ENCODE measurements around the gene JSRP1. TPM values are rescaled to one million over a fixed set of nuclear protein-coding genes. Genes with fewer than 3 reads are reported as not detected.

JSRP1 gene
- total and polyA plus RNA-seq, 2 experiments from 2014 or later, result 2.4 to 3.1 TPM

GRCh38 chr19:2287585-2288337 is 31.5 kb upstream of the JSRP1 start (continued):
- no peak for TF ChIP-seq ZNF462 (CRISPR knock-in tag; IDR thresholded peaks at IDR 0.05)
- no peak for TF ChIP-seq CTCF (conservative IDR thresholded peaks at IDR 0.05; ENCODE audit: low read depth in 2 of 2)
- no peak for TF ChIP-seq STAT1 (IDR thresholded peaks at IDR 0.05; ENCODE audit: unreplicated experiment)
- no peak for TF ChIP-seq NANOG (IDR thresholded peaks at IDR 0.05; ENCODE audit: borderline replicate concordance)
- no peak for TF ChIP-seq ZNF331 (CRISPR knock-in tag; IDR thresholded peaks at IDR 0.05; ENCODE audit: low read depth)
- TF ChIP-seq POLR2AphosphoS5 (IDR thresholded peaks at IDR 0.05; ENCODE audit: low read depth), result no peak

Measured in GM23338 (cell line).